CD8-positive, alpha-beta memory T cell (primary cell): ENCODE results near the gene TSHZ2. TPM values are rescaled to one million over a fixed set of nuclear protein-coding genes. Genes with fewer than 3 reads are reported as not detected.

Experiments used
- CTCF ChIA-PET: fragments of 350-600 bp; sonication (Branson Sonifier 250); formaldehyde crosslinking; loops from one replicate; lab custom pipeline; 2021; ENCODE audit warnings: antibody characterized with exemption; lab: Charles Lee
- POLR2A ChIA-PET: fragments of 350-600 bp; sonication (Branson Sonifier 250); formaldehyde crosslinking; loops from one replicate; lab custom pipeline; 2021; ENCODE audit warnings: antibody characterized with exemption; lab: Charles Lee
- DNase-seq, 5 donors: peaks; one replicate each; pipeline versions ENCODE4 v3.0.0 to v3.0.0-alpha.2; 2020 to 2022; ENCODE audit warnings: mixed read lengths in 1 of 5
- H3K27ac ChIP-seq: one replicate; pipeline ENCODE4 v1.7.0; 2013; ENCODE audit warnings: low read depth, mild to moderate bottlenecking, low read length, moderate library complexity
- H3K27me3 ChIP-seq: 2 replicates; pipeline ENCODE4 v1.7.0; 2013; ENCODE audit warnings: low read length, mild to moderate bottlenecking; ENCODE audit not compliant: insufficient read depth, poor library complexity, severe bottlenecking
- H3K36me3 ChIP-seq: 2 replicates; pipeline ENCODE4 v1.7.0; 2013; ENCODE audit warnings: mild to moderate bottlenecking, low read length, moderate library complexity; ENCODE audit not compliant: insufficient read depth
- H3K4me1 ChIP-seq: 2 replicates; pipeline ENCODE4 v1.7.0; 2013; ENCODE audit warnings: mild to moderate bottlenecking, low read length, moderate library complexity; ENCODE audit not compliant: insufficient read depth
- H3K4me3 ChIP-seq: 2 replicates; pipeline ENCODE4 v1.7.0; 2013; ENCODE audit warnings: mild to moderate bottlenecking, low read length
- H3K9me3 ChIP-seq: 2 replicates; pipeline ENCODE4 v1.7.0; 2013; ENCODE audit warnings: mild to moderate bottlenecking, low read length
- H3K27ac Mint-ChIP-seq, 8 donors: one replicate each; pipeline ENCODE4 v1.8.0; 2020 to 2021; ENCODE audit warnings: mixed read lengths in 8 of 8, mild to moderate bottlenecking in 6 of 8, inconsistent platforms in 3 of 8, moderate library complexity in 3 of 8
- H3K27me3 Mint-ChIP-seq, 2 donors: one replicate each; pipeline ENCODE4 v1.8.0; 2020 to 2021; ENCODE audit warnings: mixed read lengths in 2 of 2, mild to moderate bottlenecking in 1 of 2, moderate library complexity in 1 of 2
- H3K36me3 Mint-ChIP-seq, 3 donors: one replicate each; pipeline ENCODE4 v1.8.0; 2020 to 2021; ENCODE audit warnings: mixed read lengths in 3 of 3, inconsistent platforms in 1 of 3, mild to moderate bottlenecking in 1 of 3
- H3K4me1 Mint-ChIP-seq, 3 donors: one replicate each; pipeline ENCODE4 v1.8.0; 2020 to 2021; ENCODE audit warnings: mixed read lengths in 3 of 3, inconsistent platforms in 1 of 3, mild to moderate bottlenecking in 1 of 3
- H3K4me3 Mint-ChIP-seq, 7 donors: one replicate each; pipeline ENCODE4 v1.8.0; 2020 to 2021; ENCODE audit warnings: mixed read lengths in 7 of 7, mild to moderate bottlenecking in 6 of 7, moderate library complexity in 4 of 7, inconsistent platforms in 2 of 7
- H3K9me3 Mint-ChIP-seq, 5 donors: one replicate each; pipeline ENCODE4 v1.8.0; 2020 to 2022; ENCODE audit warnings: mixed read lengths in 5 of 5, mild to moderate bottlenecking in 3 of 5, moderate library complexity in 2 of 5, inconsistent platforms in 1 of 5
- polyA plus RNA-seq: library from polyadenylated mRNA; unstranded; fragments of 300-500 nt; fragmentation: Illumina TruSeq; gene quantifications from one replicate; pipeline ENCODE4 v1.2.3, GENCODE V29; 2021
- total RNA-seq, 2 experiments: library from RNA; stranded (reverse); gene quantifications; one replicate each; pipeline ENCODE4 v1.2.3, GENCODE V29; 2021

Gene TSHZ2
- total and polyA plus RNA-seq, 3 experiments from 2014 or later = 0.10 to 1.6 (median 1.5) TPM

DNA sequence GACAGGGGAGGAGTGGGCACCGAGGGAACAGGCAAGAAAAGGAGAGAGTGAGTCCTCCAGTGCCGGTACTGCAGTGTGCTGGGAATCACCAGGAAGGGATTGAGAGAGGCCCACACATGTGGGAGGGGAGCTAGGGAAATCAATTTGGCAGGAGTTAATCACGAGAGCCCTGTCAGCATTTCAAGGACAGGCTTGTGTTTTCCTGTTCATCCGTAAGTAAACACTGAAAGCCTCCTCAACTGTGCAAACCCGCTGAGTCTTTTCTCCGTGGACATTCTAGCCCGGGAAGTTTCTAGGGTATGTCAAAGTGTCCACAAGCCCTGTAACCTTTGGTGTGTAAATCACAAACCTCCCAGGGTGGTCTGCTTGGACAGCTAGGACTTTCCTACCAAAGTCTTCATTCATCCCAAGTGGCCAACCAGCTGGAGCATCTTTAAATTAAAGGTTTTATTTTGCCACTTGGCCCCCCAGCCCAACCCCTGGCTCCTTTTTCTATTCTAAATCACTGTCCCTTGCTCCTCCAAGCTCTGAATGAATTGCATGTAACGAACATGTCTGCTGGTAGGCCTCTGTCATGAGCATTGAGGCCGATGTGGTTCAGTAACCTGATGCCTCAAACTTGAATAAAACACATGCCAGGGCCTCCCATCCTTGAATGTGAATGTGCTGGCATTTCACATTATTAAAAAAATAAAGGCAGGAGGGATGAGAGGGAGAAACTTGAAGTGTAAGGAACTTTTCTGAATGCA is 472.4 kb downstream of the TSHZ2 start:
- no peak for DNase-seq
- no peak overlapping the region for H3K4me3 Mint-ChIP-seq
- H3K27ac ChIP-seq = no peak overlapping the region
- no peaks in the 10 kb centered on the region for H3K4me1 ChIP-seq
- ChIA-PET CTCF (no interaction called here), POLR2A (no interaction called here)
- H3K4me3 ChIP-seq = no peak overlapping the region
- H3K9me3 ChIP-seq = no peaks in the 10 kb centered on the region
- no peaks in the 10 kb centered on the region for H3K4me1 Mint-ChIP-seq
- no peaks in the 10 kb centered on the region for H3K36me3 ChIP-seq
- peaks cover 13 to 35% (median 26%) of the 10 kb centered on the region in 5 donors for H3K9me3 Mint-ChIP-seq
- peaks cover 10 to 40% of the 10 kb centered on the region in 2 donors for H3K27me3 Mint-ChIP-seq
- no peak overlapping the region for H3K27ac Mint-ChIP-seq
- H3K27me3 ChIP-seq = no peaks in the 10 kb centered on the region
- peaks cover 0 to 5% (median 4%) of the 10 kb centered on the region in 3 donors for H3K36me3 Mint-ChIP-seq

DNA sequence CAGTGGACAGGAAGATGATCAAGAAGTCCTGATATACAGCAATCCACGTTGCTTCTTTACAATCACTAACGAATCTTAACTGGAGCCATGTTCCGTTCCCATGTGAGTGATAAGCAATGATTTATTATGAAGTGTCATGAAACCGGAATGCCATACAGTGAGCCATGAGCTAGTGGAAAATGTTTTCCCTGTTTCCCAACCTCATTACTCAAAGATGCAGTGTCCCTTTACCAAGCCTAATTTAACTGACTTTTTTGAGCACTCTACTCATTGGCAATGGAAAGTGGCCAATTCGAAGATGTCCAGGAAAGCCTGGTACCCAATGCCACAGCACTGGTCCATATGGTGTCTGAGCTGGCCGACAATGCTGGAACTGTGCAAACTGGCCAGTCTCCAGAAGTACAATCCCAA is 473.2 kb downstream of the TSHZ2 start:
- H3K4me1 ChIP-seq = no peaks in the 10 kb centered on the region
- no peak overlapping the region for H3K27ac ChIP-seq
- no peaks in the 10 kb centered on the region for H3K36me3 ChIP-seq
- Mint-ChIP-seq H3K27me3 (peaks cover 7 to 35% of the 10 kb centered on the region in 2 donors), H3K4me1 (no peaks in the 10 kb centered on the region), H3K4me3 (no peak overlapping the region), H3K36me3 (peaks cover 0 to 5% (median 4%) of the 10 kb centered on the region in 3 donors), H3K27ac (no peak overlapping the region), H3K9me3 (peaks cover 20 to 43% (median 32%) of the 10 kb centered on the region in 5 donors)
- DNase-seq = no peak
- ChIA-PET POLR2A (no interaction called here), CTCF (no interaction called here)
- H3K9me3 ChIP-seq = no peaks in the 10 kb centered on the region
- H3K4me3 ChIP-seq = no peak overlapping the region
- no peaks in the 10 kb centered on the region for H3K27me3 ChIP-seq

DNA sequence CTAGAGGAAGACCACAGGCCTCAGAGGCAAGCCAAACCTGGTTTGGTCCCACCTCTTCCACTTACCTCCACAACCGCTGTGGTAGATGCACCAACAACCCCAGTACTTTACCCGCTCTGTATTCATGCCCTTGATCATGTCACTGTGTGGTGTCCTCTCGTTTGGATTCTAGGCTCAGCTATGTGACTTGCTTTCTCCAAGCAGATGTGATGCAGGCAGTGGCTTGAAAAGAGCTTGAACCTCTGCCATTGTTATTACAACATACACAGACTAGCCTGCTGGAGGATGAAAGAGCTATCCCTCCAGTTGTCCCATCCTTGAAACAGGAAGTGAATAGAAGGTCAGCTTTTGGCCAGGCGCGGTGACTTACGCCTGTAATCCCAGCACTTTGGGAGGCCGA is 473.8 kb downstream of the TSHZ2 start:
- Histone ChIP-seq H3K36me3 (no peaks in the 10 kb centered on the region), H3K4me3 (no peak overlapping the region), H3K27ac (no peak overlapping the region), H3K27me3 (no peaks in the 10 kb centered on the region), H3K9me3 (no peaks in the 10 kb centered on the region), H3K4me1 (no peaks in the 10 kb centered on the region)
- H3K36me3 Mint-ChIP-seq = peaks cover 0 to 5% (median 4%) of the 10 kb centered on the region in 3 donors
- ChIA-PET POLR2A (no interaction called here), CTCF (no interaction called here)
- H3K9me3 Mint-ChIP-seq = peaks cover 20 to 48% (median 34%) of the 10 kb centered on the region in 5 donors
- H3K4me1 Mint-ChIP-seq = no peaks in the 10 kb centered on the region
- no peak for DNase-seq
- peaks cover 9 to 30% of the 10 kb centered on the region in 2 donors for H3K27me3 Mint-ChIP-seq
- H3K4me3 Mint-ChIP-seq = peak overlapping the region in 1 of 7 donors; percentile 56
- no peak overlapping the region for H3K27ac Mint-ChIP-seq

DNA sequence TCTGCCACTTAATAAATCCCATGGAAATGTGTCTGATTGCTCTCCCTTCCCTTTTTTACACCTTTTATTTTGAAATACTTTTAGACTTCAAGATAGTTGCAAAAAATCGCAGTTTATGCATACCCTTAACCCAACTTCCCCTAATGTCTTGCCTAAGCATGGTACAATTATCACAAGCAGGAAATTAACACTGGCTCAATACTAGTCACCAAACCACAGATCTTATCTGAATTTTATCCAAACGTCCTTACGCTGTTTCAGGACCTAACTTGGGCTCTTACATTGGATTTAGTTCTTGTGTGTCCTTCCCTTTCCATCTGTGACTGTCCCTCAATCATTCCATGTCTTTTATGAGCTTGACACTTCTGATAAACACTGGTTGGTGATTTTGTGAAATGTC is 475.2 kb downstream of the TSHZ2 start:
- Histone ChIP-seq H3K36me3 (no peaks in the 10 kb centered on the region), H3K27ac (no peak overlapping the region), H3K27me3 (no peaks in the 10 kb centered on the region), H3K4me1 (no peaks in the 10 kb centered on the region), H3K4me3 (no peak overlapping the region), H3K9me3 (no peaks in the 10 kb centered on the region)
- Mint-ChIP-seq H3K4me1 (no peaks in the 10 kb centered on the region), H3K27me3 (peaks cover 7 to 39% of the 10 kb centered on the region in 2 donors), H3K9me3 (peaks cover 20 to 49% (median 34%) of the 10 kb centered on the region in 5 donors), H3K36me3 (peaks cover 0 to 10% (median 8%) of the 10 kb centered on the region in 3 donors), H3K27ac (no peak overlapping the region), H3K4me3 (no peak overlapping the region)
- no peak for DNase-seq
- CTCF ChIA-PET = no interaction called here
- POLR2A ChIA-PET = no interaction called here

DNA sequence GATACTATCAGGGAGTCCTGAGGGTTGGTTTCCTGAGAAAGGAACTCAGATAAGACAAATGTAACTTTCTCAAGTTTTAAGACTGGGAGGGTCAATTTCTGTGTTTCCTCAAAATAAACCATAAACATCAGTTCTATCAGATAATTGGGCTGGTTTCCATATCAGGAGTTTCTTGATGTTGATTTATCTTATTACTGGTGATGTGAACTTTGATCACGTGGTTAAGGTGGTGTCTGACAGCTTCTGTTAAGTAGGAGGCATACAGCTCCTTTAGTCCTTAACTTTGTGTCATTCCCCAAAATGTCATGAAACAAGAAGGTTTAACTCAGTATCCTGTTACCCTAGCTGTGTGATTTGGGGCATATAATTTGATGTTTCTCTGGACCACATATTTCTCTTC is 476.3 kb downstream of the TSHZ2 start:
- H3K27me3 ChIP-seq = no peaks in the 10 kb centered on the region
- Mint-ChIP-seq H3K27me3 (peaks cover 3 to 32% of the 10 kb centered on the region in 2 donors), H3K9me3 (peaks cover 20 to 51% (median 37%) of the 10 kb centered on the region in 5 donors), H3K27ac (no peak overlapping the region), H3K4me3 (no peak overlapping the region), H3K36me3 (peaks cover 0 to 15% (median 10%) of the 10 kb centered on the region in 3 donors), H3K4me1 (no peaks in the 10 kb centered on the region)
- no peaks in the 10 kb centered on the region for H3K36me3 ChIP-seq
- H3K4me3 ChIP-seq = no peak overlapping the region
- H3K4me1 ChIP-seq = no peaks in the 10 kb centered on the region
- ChIA-PET CTCF (no interaction called here), POLR2A (no interaction called here)
- no peak for DNase-seq
- no peaks in the 10 kb centered on the region for H3K9me3 ChIP-seq
- no peak overlapping the region for H3K27ac ChIP-seq

DNA sequence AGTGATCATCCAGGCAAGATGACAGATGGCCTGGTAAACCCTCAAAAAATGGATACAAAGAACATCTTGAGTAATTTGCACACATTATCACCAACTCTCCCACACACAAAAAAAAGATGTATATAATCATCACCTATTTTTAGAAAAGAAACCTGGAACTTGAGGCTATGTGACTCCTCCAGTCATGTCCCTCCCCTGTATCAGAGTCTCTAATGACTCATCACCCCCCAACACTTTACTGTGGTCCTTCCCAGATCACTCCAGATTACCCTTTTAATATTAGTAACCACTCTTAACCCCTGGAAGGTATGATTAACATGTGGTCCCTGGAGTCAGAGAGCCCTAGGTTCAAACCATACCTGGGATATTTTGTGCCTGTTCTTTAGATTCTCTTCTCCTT is 476.7 kb downstream of the TSHZ2 start:
- ChIA-PET POLR2A (no interaction called here), CTCF (no interaction called here)
- Histone ChIP-seq H3K9me3 (no peaks in the 10 kb centered on the region), H3K27me3 (no peaks in the 10 kb centered on the region), H3K27ac (no peak overlapping the region), H3K36me3 (no peaks in the 10 kb centered on the region), H3K4me1 (no peaks in the 10 kb centered on the region), H3K4me3 (no peak overlapping the region)
- Mint-ChIP-seq H3K9me3 (peaks cover 20 to 56% (median 37%) of the 10 kb centered on the region in 5 donors), H3K27me3 (peaks cover 3 to 28% of the 10 kb centered on the region in 2 donors), H3K4me3 (no peak overlapping the region), H3K36me3 (peaks cover 0 to 15% (median 10%) of the 10 kb centered on the region in 3 donors), H3K27ac (no peak overlapping the region), H3K4me1 (no peaks in the 10 kb centered on the region)
- no peak for DNase-seq

DNA sequence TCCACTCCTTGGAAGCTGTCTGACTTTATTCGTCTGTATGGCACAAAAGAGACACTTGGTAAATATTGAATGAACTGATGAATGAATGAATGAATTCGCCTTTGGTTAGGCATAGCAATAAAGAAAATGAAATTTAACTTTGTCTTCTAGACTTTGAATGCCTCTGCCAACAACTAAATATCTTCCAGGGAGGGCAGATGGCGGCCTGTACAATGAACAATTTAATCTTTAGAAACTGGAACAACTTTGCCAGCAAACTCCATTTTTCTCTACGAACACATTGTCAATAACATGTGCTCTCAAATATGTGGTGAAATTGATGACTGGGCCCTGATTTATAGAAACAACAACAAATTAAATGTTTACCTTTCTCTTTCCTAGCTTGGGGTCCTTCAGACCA is 480.9 kb downstream of the TSHZ2 start:
- Histone ChIP-seq H3K36me3 (no peaks in the 10 kb centered on the region), H3K9me3 (peaks cover 3% of the 10 kb centered on the region), H3K4me3 (no peak overlapping the region), H3K4me1 (no peaks in the 10 kb centered on the region), H3K27me3 (no peaks in the 10 kb centered on the region), H3K27ac (no peak overlapping the region)
- H3K9me3 Mint-ChIP-seq = peaks cover 25 to 47% (median 39%) of the 10 kb centered on the region in 5 donors
- H3K4me3 Mint-ChIP-seq = no peak overlapping the region
- H3K36me3 Mint-ChIP-seq = peaks cover 0 to 24% (median 6%) of the 10 kb centered on the region in 3 donors
- DNase-seq = no peak
- peaks cover 1 to 13% of the 10 kb centered on the region in 2 donors for H3K27me3 Mint-ChIP-seq
- H3K4me1 Mint-ChIP-seq = no peaks in the 10 kb centered on the region
- ChIA-PET POLR2A (no interaction called here), CTCF (no interaction called here)
- no peak overlapping the region for H3K27ac Mint-ChIP-seq

DNA sequence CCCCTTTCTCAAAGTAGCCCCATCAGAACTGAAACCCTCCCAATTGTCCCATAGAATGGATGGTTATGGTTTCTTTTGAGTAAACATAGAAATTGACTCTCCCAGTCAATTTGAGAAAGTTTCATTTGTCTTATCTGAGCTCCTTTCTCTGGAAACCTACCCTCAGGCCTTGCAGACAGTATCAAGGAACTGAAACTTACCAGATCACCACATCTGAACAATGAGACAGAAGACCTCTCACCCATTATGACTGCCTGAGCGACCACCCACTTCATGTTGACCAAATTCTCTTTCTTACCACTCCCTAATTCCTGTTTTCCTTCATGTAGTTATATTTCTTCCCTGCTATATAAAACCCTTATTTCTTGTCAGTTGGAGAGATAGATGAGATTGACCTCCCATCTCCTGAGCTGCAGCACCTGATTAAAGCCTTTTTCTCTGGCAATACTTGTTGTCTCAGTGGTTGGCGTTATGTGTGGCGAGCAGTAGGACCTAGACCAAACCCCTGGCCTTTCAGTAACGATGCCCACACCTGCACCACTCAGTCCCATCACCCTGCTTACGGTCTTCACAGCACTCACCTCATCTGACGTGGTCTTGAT is 482.6 kb downstream of the TSHZ2 start:
- H3K27ac Mint-ChIP-seq = no peak overlapping the region
- H3K4me3 Mint-ChIP-seq = no peak overlapping the region
- POLR2A ChIA-PET = no interaction called here
- DNase-seq = no peak
- H3K36me3 Mint-ChIP-seq = peaks cover 0 to 19% (median 6%) of the 10 kb centered on the region in 3 donors
- peaks cover 4 to 9% of the 10 kb centered on the region in 2 donors for H3K27me3 Mint-ChIP-seq
- peaks cover 10 to 30% (median 26%) of the 10 kb centered on the region in 5 donors for H3K9me3 Mint-ChIP-seq
- Histone ChIP-seq H3K27me3 (no peaks in the 10 kb centered on the region), H3K9me3 (peaks cover 3% of the 10 kb centered on the region), H3K4me3 (no peak overlapping the region), H3K27ac (no peak overlapping the region), H3K4me1 (no peaks in the 10 kb centered on the region), H3K36me3 (no peaks in the 10 kb centered on the region)
- H3K4me1 Mint-ChIP-seq = no peaks in the 10 kb centered on the region
- CTCF ChIA-PET = no interaction called here
